CD14-positive monocyte (primary cell): ENCODE measurements around the gene CLCNKA. TPM values are rescaled to one million over a fixed set of nuclear protein-coding genes. Genes with fewer than 3 reads are reported as not detected.
A peak's percentile ranks its signal among the peaks of the same experiment; 100 is the strongest.

Source experiments
- DNase-seq, 3 donors: peaks; one replicate each; pipeline ENCODE4 v3.0.0-alpha.2; 2011 to 2022
- H2AFZ ChIP-seq: 2 replicates; pipeline ENCODE4 v1.6.0; 2012; ENCODE audit warnings: mild to moderate bottlenecking, low read depth, low read length, inconsistent platforms; ENCODE audit not compliant: insufficient read depth, poor library complexity, severe bottlenecking
- H3K27ac ChIP-seq, 2 donors: 1 replicate in 1 of 2; 2 replicates in 1 of 2; pipeline ENCODE4 v1.5.1; 2012 to 2013; ENCODE audit warnings: low read length in 2 of 2, control low read depth in 1 of 2, inconsistent platforms in 1 of 2, low read depth in 1 of 2, mild to moderate bottlenecking in 1 of 2
- H3K27me3 ChIP-seq, 2 donors: one replicate each; pipeline versions ENCODE4 v1.6.0 to v1.6.1; 2011 to 2013; ENCODE audit warnings: low read length in 2 of 2; ENCODE audit not compliant: control insufficient read depth in 2 of 2, insufficient read depth in 2 of 2
- H3K36me3 ChIP-seq, 2 donors: replicated peaks in 1 of 2; 1 replicate in 1 of 2; 2 replicates in 1 of 2; pipeline versions ENCODE4 v1.5.1 to v1.6.1; 2012 to 2013; ENCODE audit warnings: low read length in 2 of 2, control low read depth in 1 of 2, inconsistent platforms in 1 of 2, mild to moderate bottlenecking in 1 of 2; ENCODE audit not compliant: insufficient read depth in 2 of 2, control insufficient read depth in 1 of 2
- H3K4me1 ChIP-seq, 2 donors: 1 replicate in 1 of 2; 2 replicates in 1 of 2; pipeline versions ENCODE4 v1.5.1 to v1.6.1; 2012 to 2013; ENCODE audit warnings: low read length in 2 of 2, control low read depth in 1 of 2, inconsistent platforms in 1 of 2, mild to moderate bottlenecking in 1 of 2, moderate library complexity in 1 of 2; ENCODE audit not compliant: insufficient read depth in 2 of 2, control insufficient read depth in 1 of 2
- H3K4me2 ChIP-seq: replicated peaks from 2 replicates; pipeline ENCODE3; 2012; ENCODE audit warnings: low read length, moderate library complexity, mild to moderate bottlenecking; ENCODE audit not compliant: poor library complexity, severe bottlenecking; ENCODE audit errors: extremely low read depth
- H3K4me3 ChIP-seq, 3 experiments: fragments of 200-600 bp in 1 of 3; sonication (generic) in 1 of 3; replicated peaks in 1 of 3; 1 replicate in 2 of 3; 2 replicates in 1 of 3; pipeline ENCODE4 v1.5.1; 2011 to 2013; ENCODE audit warnings: low read length in 3 of 3, mild to moderate bottlenecking in 3 of 3, control low read depth in 2 of 3, low read depth in 2 of 3, inconsistent platforms in 1 of 3, moderate library complexity in 1 of 3
- H3K79me2 ChIP-seq: 2 replicates; pipeline ENCODE4 v1.6.0; 2012; ENCODE audit warnings: mild to moderate bottlenecking, control low read depth, inconsistent platforms, low read length, moderate library complexity; ENCODE audit not compliant: insufficient read depth
- H3K9ac ChIP-seq: 2 replicates; pipeline ENCODE4 v1.6.0; 2017; ENCODE audit warnings: low read length, mild to moderate bottlenecking; ENCODE audit not compliant: insufficient read depth, poor library complexity, severe bottlenecking
- H3K9me3 ChIP-seq, 2 donors: replicated peaks in 1 of 2; 1 replicate in 1 of 2; 2 replicates in 1 of 2; pipeline versions ENCODE4 v1.5.1 to v1.6.1; 2012 to 2013; ENCODE audit warnings: low read length in 2 of 2, control low read depth in 1 of 2; ENCODE audit not compliant: control insufficient read depth in 1 of 2, insufficient read depth in 1 of 2
- H4K20me1 ChIP-seq: 2 replicates; pipeline ENCODE4 v1.6.0; 2012; ENCODE audit warnings: mild to moderate bottlenecking, low read length, control low read depth, moderate library complexity; ENCODE audit not compliant: insufficient read depth
- H3K27ac Mint-ChIP-seq, 7 donors: one replicate each; pipeline ENCODE4 v1.8.0; 2020; ENCODE audit warnings: mild to moderate bottlenecking in 7 of 7, mixed read lengths in 7 of 7, moderate library complexity in 6 of 7, inconsistent platforms in 2 of 7
- H3K27me3 Mint-ChIP-seq, 3 donors: one replicate each; pipeline ENCODE4 v1.8.0; 2021 to 2022; ENCODE audit warnings: low read depth in 3 of 3, mild to moderate bottlenecking in 3 of 3, mixed read lengths in 3 of 3, moderate library complexity in 3 of 3, inconsistent platforms in 1 of 3
- H3K36me3 Mint-ChIP-seq, 2 donors: one replicate each; pipeline ENCODE4 v1.8.0; 2020; ENCODE audit warnings: mixed read lengths in 2 of 2, inconsistent platforms in 1 of 2, mild to moderate bottlenecking in 1 of 2
- H3K4me1 Mint-ChIP-seq: one replicate; pipeline ENCODE4 v1.8.0; 2020; ENCODE audit warnings: mild to moderate bottlenecking, mixed read lengths
- H3K4me3 Mint-ChIP-seq, 2 donors: one replicate each; pipeline ENCODE4 v1.8.0; 2020; ENCODE audit warnings: mild to moderate bottlenecking in 2 of 2, mixed read lengths in 2 of 2, moderate library complexity in 1 of 2
- H3K9me3 Mint-ChIP-seq, 7 donors: one replicate each; pipeline ENCODE4 v1.8.0; 2020 to 2022; ENCODE audit warnings: mixed read lengths in 7 of 7, mild to moderate bottlenecking in 6 of 7, moderate library complexity in 6 of 7, inconsistent platforms in 2 of 7
- WGBS: methylation state at CpG from one replicate; pipeline ENCODE4 v1.1.5; 2013; ENCODE audit warnings: missing lambda C conversion rate; ENCODE audit not compliant: insufficient coverage; 5-methylcytosine and 5-hydroxymethylcytosine counted together
- intact Hi-C, 2 donors: fragments of 100-400 bp; cut with micrococcal nuclease; formaldehyde crosslinking; loops; one replicate each; pipeline versions ENCODE4 v1.15.0 to v1.15.1; 2023
- polyA plus RNA-seq, 3 donors: library from polyadenylated mRNA; depleted of rRNA in 1 of 3; unstranded in 2 of 3; stranded (reverse) in 1 of 3; fragments of 300-500 nt in 2 of 3; fragments of >200 nt in 1 of 3; fragmentation: Illumina TruSeq in 2 of 3; gene quantifications; 1 replicate in 2 of 3; 2 replicates in 1 of 3; pipeline ENCODE4 v1.2.3, GENCODE V29; 2012 to 2021
- TF ChIP-seq, protein P1 (sequence below): fragments of 200-600 bp; IDR thresholded peaks from one replicate; pipeline ENCODE4 v1.8.0; 2022; ENCODE audit warnings: antibody characterized with exemption, mild to moderate bottlenecking

Gene CLCNKA
- polyA plus RNA-seq, 3 donors: 0.07 TPM; not detected in 2

GRCh38 chr1:16006552-16007485 lies 15.0 kb upstream of the CLCNKA start:
- H3K4me2 ChIP-seq: no peak overlapping the region
- H3K9me3 ChIP-seq: no peaks in the 10 kb centered on the region
- Mint-ChIP-seq H3K9me3 (no peaks in the 10 kb centered on the region), H3K4me3 (peak overlapping the region in 1 of 2 donors; percentile 4), H3K27me3 (peaks cover 2 to 3% (median 2%) of the 10 kb centered on the region in 3 donors), H3K27ac (peak overlapping the region in 1 of 7 donors; percentile 60), H3K4me1 (no peaks in the 10 kb centered on the region), H3K36me3 (no peaks in the 10 kb centered on the region)
- H3K79me2 ChIP-seq: no peaks in the 10 kb centered on the region
- no peaks in the 10 kb centered on the region for H3K4me1 ChIP-seq
- H3K27ac ChIP-seq: no peak overlapping the region
- H2AFZ ChIP-seq: no peak overlapping the region
- WGBS: 85% methylated on average over 5 of the region's 9 CpGs
- TF ChIP-seq, protein P1, sequence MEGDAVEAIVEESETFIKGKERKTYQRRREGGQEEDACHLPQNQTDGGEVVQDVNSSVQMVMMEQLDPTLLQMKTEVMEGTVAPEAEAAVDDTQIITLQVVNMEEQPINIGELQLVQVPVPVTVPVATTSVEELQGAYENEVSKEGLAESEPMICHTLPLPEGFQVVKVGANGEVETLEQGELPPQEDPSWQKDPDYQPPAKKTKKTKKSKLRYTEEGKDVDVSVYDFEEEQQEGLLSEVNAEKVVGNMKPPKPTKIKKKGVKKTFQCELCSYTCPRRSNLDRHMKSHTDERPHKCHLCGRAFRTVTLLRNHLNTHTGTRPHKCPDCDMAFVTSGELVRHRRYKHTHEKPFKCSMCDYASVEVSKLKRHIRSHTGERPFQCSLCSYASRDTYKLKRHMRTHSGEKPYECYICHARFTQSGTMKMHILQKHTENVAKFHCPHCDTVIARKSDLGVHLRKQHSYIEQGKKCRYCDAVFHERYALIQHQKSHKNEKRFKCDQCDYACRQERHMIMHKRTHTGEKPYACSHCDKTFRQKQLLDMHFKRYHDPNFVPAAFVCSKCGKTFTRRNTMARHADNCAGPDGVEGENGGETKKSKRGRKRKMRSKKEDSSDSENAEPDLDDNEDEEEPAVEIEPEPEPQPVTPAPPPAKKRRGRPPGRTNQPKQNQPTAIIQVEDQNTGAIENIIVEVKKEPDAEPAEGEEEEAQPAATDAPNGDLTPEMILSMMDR: no peak
- no peak overlapping the region for H3K9ac ChIP-seq
- H3K4me3 ChIP-seq: no peak overlapping the region
- DNase-seq: no peak
- intact Hi-C loops: loop anchor here in 1 of 2 donors (10.0 kb wide), 1 partner anchor 178 kb away; no protein-coding TSS in a partner anchor
- no peaks in the 10 kb centered on the region for H4K20me1 ChIP-seq
- no peaks in the 10 kb centered on the region for H3K27me3 ChIP-seq
- H3K36me3 ChIP-seq: no peaks in the 10 kb centered on the region

- intact Hi-C loops: loop anchor here (2.0 to 10.0 kb wide), 3 partner anchors 25 to 177 kb away; no protein-coding TSS in a partner anchor
- H3K36me3 Mint-ChIP-seq: no peaks in the 10 kb centered on the region
- H3K27me3 Mint-ChIP-seq: peaks cover 2 to 8% (median 5%) of the 10 kb centered on the region in 3 donors
- peaks cover 7% of the 10 kb centered on the region for H3K4me1 Mint-ChIP-seq
- no peak overlapping the region for H3K27ac Mint-ChIP-seq
- Histone ChIP-seq H3K27me3 (no peaks in the 10 kb centered on the region), H3K36me3 (no peaks in the 10 kb centered on the region), H2AFZ (no peak overlapping the region), H3K9me3 (no peaks in the 10 kb centered on the region), H3K4me1 (peaks cover 7 to 8% of the 10 kb centered on the region in 2 donors), H3K27ac (no peak overlapping the region), H3K9ac (no peak overlapping the region), H3K4me2 (no peak overlapping the region), H3K4me3 (no peak overlapping the region), H4K20me1 (no peaks in the 10 kb centered on the region), H3K79me2 (no peaks in the 10 kb centered on the region)
- 100% methylated on average over 1 of the region's 6 CpGs for WGBS
- no peak overlapping the region for H3K4me3 Mint-ChIP-seq
- DNase-seq: peak in 1 of 3 donors; percentile 31
- H3K9me3 Mint-ChIP-seq: no peaks in the 10 kb centered on the region
- TF ChIP-seq, protein P1: no peak
Measured at GRCh38 chr1:16007671-16008341, 14.0 kb upstream of the CLCNKA start.
